Measurements from ENCODE around the gene CHID1.

DNA sequence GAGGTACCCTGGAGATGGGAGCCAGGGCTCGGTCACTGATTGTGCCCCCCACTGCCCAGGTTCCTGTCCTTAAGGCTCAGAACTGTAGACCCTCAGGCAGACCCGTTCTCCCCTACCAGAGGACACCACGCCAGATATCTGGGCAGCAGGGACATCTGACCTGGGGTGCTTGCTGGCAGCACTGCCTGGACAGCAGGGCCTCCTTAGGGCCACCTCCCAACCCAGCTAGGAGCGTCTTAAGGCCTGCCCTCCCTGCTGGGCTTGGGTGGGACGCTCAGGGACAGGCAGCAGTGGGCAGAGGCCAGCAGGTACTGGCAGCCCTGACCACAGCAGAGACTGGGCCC, 71.4 kb downstream of the CHID1 start:
- TF ChIP-seq, protein P1, sequence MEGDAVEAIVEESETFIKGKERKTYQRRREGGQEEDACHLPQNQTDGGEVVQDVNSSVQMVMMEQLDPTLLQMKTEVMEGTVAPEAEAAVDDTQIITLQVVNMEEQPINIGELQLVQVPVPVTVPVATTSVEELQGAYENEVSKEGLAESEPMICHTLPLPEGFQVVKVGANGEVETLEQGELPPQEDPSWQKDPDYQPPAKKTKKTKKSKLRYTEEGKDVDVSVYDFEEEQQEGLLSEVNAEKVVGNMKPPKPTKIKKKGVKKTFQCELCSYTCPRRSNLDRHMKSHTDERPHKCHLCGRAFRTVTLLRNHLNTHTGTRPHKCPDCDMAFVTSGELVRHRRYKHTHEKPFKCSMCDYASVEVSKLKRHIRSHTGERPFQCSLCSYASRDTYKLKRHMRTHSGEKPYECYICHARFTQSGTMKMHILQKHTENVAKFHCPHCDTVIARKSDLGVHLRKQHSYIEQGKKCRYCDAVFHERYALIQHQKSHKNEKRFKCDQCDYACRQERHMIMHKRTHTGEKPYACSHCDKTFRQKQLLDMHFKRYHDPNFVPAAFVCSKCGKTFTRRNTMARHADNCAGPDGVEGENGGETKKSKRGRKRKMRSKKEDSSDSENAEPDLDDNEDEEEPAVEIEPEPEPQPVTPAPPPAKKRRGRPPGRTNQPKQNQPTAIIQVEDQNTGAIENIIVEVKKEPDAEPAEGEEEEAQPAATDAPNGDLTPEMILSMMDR (IDR thresholded peaks at IDR 0.05; ENCODE audit: low read depth, low read length) = no peak
- TF ChIP-seq POLR2A (IDR thresholded peaks at IDR 0.05; ENCODE audit: extremely low read depth, insufficient read length) = no peak
- TF ChIP-seq MYC (IDR thresholded peaks at IDR 0.05; ENCODE audit: low read depth, low read length) = no peak
- TF ChIP-seq, protein P2, sequence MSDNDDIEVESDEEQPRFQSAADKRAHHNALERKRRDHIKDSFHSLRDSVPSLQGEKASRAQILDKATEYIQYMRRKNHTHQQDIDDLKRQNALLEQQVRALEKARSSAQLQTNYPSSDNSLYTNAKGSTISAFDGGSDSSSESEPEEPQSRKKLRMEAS (IDR thresholded peaks at IDR 0.05; ENCODE audit: low read depth, low read length) = no peak

Data from NB4 (cell line).